ENCODE data around the gene NAALADL2.
"Not testable (repeated sequence)": the region's sequence is repeated elsewhere in the genome, so short reads cannot be mapped to it uniquely, and the experiment has no call there.

The NAALADL2 gene

GRCh38 chr3:175082631-175083030, 223.5 kb downstream of the NAALADL2 start:
- Histone ChIP-seq H3K27me3 (ENCODE audit: insufficient read depth, low read length) (no peaks in the 10 kb centered on the region), H3K36me3 (ENCODE audit: insufficient read depth, low read length) (no peaks in the 10 kb centered on the region), H3K79me2 (ENCODE audit: insufficient read depth, low read length) (no peaks in the 10 kb centered on the region), H3F3A (ENCODE audit: insufficient read depth, low read length) (no peaks in the 10 kb centered on the region), H3K9ac (ENCODE audit: low read length) (no peak overlapping the region), H3K4me1 (ENCODE audit: insufficient read depth, low read length, severe bottlenecking) (no peaks in the 10 kb centered on the region), H3K27ac (ENCODE audit: low read depth, low read length, poor library complexity, severe bottlenecking) (no peak overlapping the region), H2AFZ (ENCODE audit: low read length) (no peak overlapping the region), H3K9me2 (ENCODE audit: low read depth, low read length) (0 out of 2 replicates have a peak, but pooled peaks cover 3% of the 10 kb centered on the region), H3K4me2 (ENCODE audit: low read length) (no peak overlapping the region), H3K9me3 (ENCODE audit: low read length) (no peaks in the 10 kb centered on the region), H4K20me1 (ENCODE audit: insufficient read depth, low read length) (no peaks in the 10 kb centered on the region), H3K4me3 (ENCODE audit: low read depth, low read length, poor library complexity, severe bottlenecking) (no peak overlapping the region)
- TF ChIP-seq CTCF (IDR thresholded peaks at IDR 0.05; ENCODE audit: low read length) (no peak), EZH2 (IDR thresholded peaks at IDR 0.05; ENCODE audit: borderline replicate concordance, low read length) (no peak)

GRCh38 chr3:175087128-175087527, 228.0 kb downstream of the NAALADL2 start:
- not testable (repeated sequence) for H3K9me3 ChIP-seq (ENCODE audit: low read length); H3F3A ChIP-seq (ENCODE audit: insufficient read depth, low read length); H3K4me2 ChIP-seq (ENCODE audit: low read length); H3K36me3 ChIP-seq (ENCODE audit: insufficient read depth, low read length); H3K27ac ChIP-seq (ENCODE audit: low read depth, low read length, poor library complexity, severe bottlenecking); H3K9ac ChIP-seq (ENCODE audit: low read length); H2AFZ ChIP-seq (ENCODE audit: low read length); H3K79me2 ChIP-seq (ENCODE audit: insufficient read depth, low read length); H3K9me2 ChIP-seq (ENCODE audit: low read depth, low read length); H4K20me1 ChIP-seq (ENCODE audit: insufficient read depth, low read length); H3K27me3 ChIP-seq (ENCODE audit: insufficient read depth, low read length); H3K4me3 ChIP-seq (ENCODE audit: low read depth, low read length, poor library complexity, severe bottlenecking); H3K4me1 ChIP-seq (ENCODE audit: insufficient read depth, low read length, severe bottlenecking)

GRCh38 chr3:175088766-175089380, 229.7 kb downstream of the NAALADL2 start:
- TF ChIP-seq CTCF (IDR thresholded peaks at IDR 0.05; ENCODE audit: low read length) (no peak), EZH2 (IDR thresholded peaks at IDR 0.05; ENCODE audit: borderline replicate concordance, low read length) (no peak)
- Histone ChIP-seq H3K9me2 (ENCODE audit: low read depth, low read length) (no peaks in the 10 kb centered on the region), H3K27ac (ENCODE audit: low read depth, low read length, poor library complexity, severe bottlenecking) (no peak overlapping the region), H3K9me3 (ENCODE audit: low read length) (no peaks in the 10 kb centered on the region), H2AFZ (ENCODE audit: low read length) (no peak overlapping the region), H3K36me3 (ENCODE audit: insufficient read depth, low read length) (no peaks in the 10 kb centered on the region), H3K4me2 (ENCODE audit: low read length) (no peak overlapping the region), H3K27me3 (ENCODE audit: insufficient read depth, low read length) (no peaks in the 10 kb centered on the region), H3K79me2 (ENCODE audit: insufficient read depth, low read length) (no peaks in the 10 kb centered on the region), H3K4me1 (ENCODE audit: insufficient read depth, low read length, severe bottlenecking) (no peaks in the 10 kb centered on the region), H3K4me3 (ENCODE audit: low read depth, low read length, poor library complexity, severe bottlenecking) (no peak overlapping the region), H3K9ac (ENCODE audit: low read length) (no peak overlapping the region), H4K20me1 (ENCODE audit: insufficient read depth, low read length) (no peaks in the 10 kb centered on the region), H3F3A (ENCODE audit: insufficient read depth, low read length) (no peaks in the 10 kb centered on the region)

- TF ChIP-seq EZH2 (IDR thresholded peaks at IDR 0.05; ENCODE audit: borderline replicate concordance, low read length) (no peak), CTCF (IDR thresholded peaks at IDR 0.05; ENCODE audit: low read length) (no peak)
- H3K4me3 ChIP-seq (ENCODE audit: low read depth, low read length, poor library complexity, severe bottlenecking), result no peak overlapping the region
- H3K9me2 ChIP-seq (ENCODE audit: low read depth, low read length), result no peaks in the 10 kb centered on the region
- H3K79me2 ChIP-seq (ENCODE audit: insufficient read depth, low read length), result no peaks in the 10 kb centered on the region
- H3F3A ChIP-seq (ENCODE audit: insufficient read depth, low read length), result no peaks in the 10 kb centered on the region
- H3K27me3 ChIP-seq (ENCODE audit: insufficient read depth, low read length), result no peaks in the 10 kb centered on the region
- no peak overlapping the region for H2AFZ ChIP-seq (ENCODE audit: low read length)
- H4K20me1 ChIP-seq (ENCODE audit: insufficient read depth, low read length), result no peaks in the 10 kb centered on the region
- H3K27ac ChIP-seq (ENCODE audit: low read depth, low read length, poor library complexity, severe bottlenecking), result no peak overlapping the region
- no peak overlapping the region for H3K9ac ChIP-seq (ENCODE audit: low read length)
- H3K9me3 ChIP-seq (ENCODE audit: low read length), result no peaks in the 10 kb centered on the region
- no peaks in the 10 kb centered on the region for H3K36me3 ChIP-seq (ENCODE audit: insufficient read depth, low read length)
- H3K4me2 ChIP-seq (ENCODE audit: low read length), result no peak overlapping the region
- H3K4me1 ChIP-seq (ENCODE audit: insufficient read depth, low read length, severe bottlenecking), result no peaks in the 10 kb centered on the region
Measured at GRCh38 chr3:175091426-175092114, 232.4 kb downstream of the NAALADL2 start.

Measured in OCI-LY1 (cell line).